HCT116 (cell line): ENCODE data around the gene AKT1. TPM values are rescaled to one million over a fixed set of nuclear protein-coding genes. Genes with fewer than 3 reads are reported as not detected.

Experiments used
- ATAC-seq: fragments of 200-7000 bp; cut with Tn5 transposase; 2 replicates; pipeline ENCODE4 v1.9.1; 2020; ENCODE audit warnings: mild to moderate bottlenecking, moderate library complexity
- BruUV-seq: library from RNA; stranded (reverse); fragments of 400-500 nt; replicated peaks from 2 replicates; lab custom pipeline; 2021; lab: Mats Ljungman, UMichigan
- CTCF ChIA-PET: fragments of 300-600 bp; sonication (Branson Sonifier 250); formaldehyde crosslinking; loops from one replicate; lab custom pipeline; 2021; ENCODE audit warnings: antibody characterized with exemption; lab: Charles Lee
- POLR2A ChIA-PET: fragments of 300-600, 350-600 bp; sonication (Branson Sonifier 250); formaldehyde crosslinking; loops from one replicate; lab custom pipeline; 2021; ENCODE audit warnings: antibody characterized with exemption; lab: Charles Lee
- RAD21 ChIA-PET, 2 experiments: fragments of 300-600 bp; sonication (Branson Sonifier 250); formaldehyde crosslinking; loops; one replicate each; lab custom pipeline; 2023; ENCODE audit warnings: low total read pairs in 2 of 2; ENCODE audit not compliant: uncharacterized antibody in 2 of 2, unreplicated experiment in 2 of 2, low non-redundant PET in 1 of 2; lab: Charles Lee
- DNase-seq: peaks from one replicate; pipeline ENCODE4 v3.0.0-alpha.2; 2010; ENCODE audit warnings: low read depth, low spot score
- H2AFZ ChIP-seq: fragments of 200-600 bp; shearing (Covaris generic), sonication (generic); 2 replicates; pipeline ENCODE4 v1.6.1; 2017; ENCODE audit warnings: low read depth, mixed run types, mixed read lengths, antibody characterized with exemption, low read length; ENCODE audit not compliant: poor library complexity, severe bottlenecking
- H3K27ac ChIP-seq: 2 replicates; pipeline ENCODE4 v1.5.1; 2012; ENCODE audit warnings: low read depth, low read length
- H3K27me3 ChIP-seq: fragments of 200-600 bp; sonication (generic); 2 replicates; pipeline ENCODE4 v1.6.1; 2016; ENCODE audit warnings: mixed run types, low read length, mixed read lengths; ENCODE audit not compliant: insufficient read depth
- H3K36me3 ChIP-seq, 2 experiments: fragments of 200-500 bp in 1 of 2; fragments of 200-600 bp in 1 of 2; sonication (Bioruptor generic) in 1 of 2; sonication (generic) in 1 of 2; 2 replicates each; pipeline versions ENCODE4 v1.5.1 to v1.6.1; 2014 to 2016; ENCODE audit warnings: low read length in 2 of 2, inconsistent platforms in 1 of 2, mixed read lengths in 1 of 2, mixed run types in 1 of 2; ENCODE audit not compliant: insufficient read depth in 2 of 2, control insufficient read depth in 1 of 2
- H3K4me1 ChIP-seq, 2 experiments: fragments of 200-600 bp in 1 of 2; sonication (generic) in 1 of 2; 2 replicates each; pipeline versions ENCODE4 v1.5.1 to v1.6.1; 2012 to 2017; ENCODE audit warnings: low read length in 2 of 2, inconsistent platforms in 1 of 2, mild to moderate bottlenecking in 1 of 2, mixed read lengths in 1 of 2, mixed run types in 1 of 2, moderate library complexity in 1 of 2; ENCODE audit not compliant: insufficient read depth in 2 of 2, control insufficient read depth in 1 of 2
- H3K4me2 ChIP-seq: fragments of 200-600 bp; sonication (generic); 2 replicates; pipeline ENCODE4 v1.6.1; 2017; ENCODE audit warnings: mixed run types, low read length, mixed read lengths
- H3K4me3 ChIP-seq, 2 experiments: fragments of 200-600 bp in 1 of 2; sonication (generic) in 1 of 2; replicated peaks in 1 of 2; 2 replicates each; pipeline ENCODE4 v1.5.1; 2011 to 2016; ENCODE audit warnings: low read length in 2 of 2, control low read depth in 1 of 2, low read depth in 1 of 2, mild to moderate bottlenecking in 1 of 2, mixed read lengths in 1 of 2, mixed run types in 1 of 2
- H3K79me2 ChIP-seq: fragments of 200-600 bp; sonication (generic); 2 replicates; pipeline ENCODE4 v1.6.1; 2017; ENCODE audit warnings: mild to moderate bottlenecking, mixed run types, low read length, moderate library complexity, mixed read lengths; ENCODE audit not compliant: insufficient read depth
- H3K9ac ChIP-seq: fragments of 200-600 bp; sonication (generic); 2 replicates; pipeline ENCODE4 v1.6.1; 2016; ENCODE audit warnings: low read length, mixed read lengths
- H3K9me2 ChIP-seq: fragments of 200-600 bp; sonication (generic), shearing (Covaris generic); 2 replicates; pipeline ENCODE4 v1.6.1; 2017; ENCODE audit warnings: mixed run types, mild to moderate bottlenecking, moderate library complexity; ENCODE audit not compliant: insufficient read depth
- H3K9me3 ChIP-seq, 2 experiments: fragments of 200-500 bp in 1 of 2; fragments of 200-600 bp in 1 of 2; sonication (Bioruptor generic) in 1 of 2; sonication (generic) in 1 of 2; 2 replicates each; pipeline ENCODE4 v1.6.1; 2014 to 2017; ENCODE audit warnings: low read length in 2 of 2, mixed read lengths in 2 of 2, inconsistent platforms in 1 of 2, low read depth in 1 of 2, mild to moderate bottlenecking in 1 of 2, mixed run types in 1 of 2, moderate library complexity in 1 of 2; ENCODE audit not compliant: control insufficient read depth in 1 of 2, insufficient read depth in 1 of 2
- H4K20me1 ChIP-seq: fragments of 200-600 bp; sonication (generic), shearing (Covaris generic); 2 replicates; pipeline ENCODE4 v1.6.1; 2017; ENCODE audit warnings: mixed run types, mild to moderate bottlenecking, moderate library complexity; ENCODE audit not compliant: insufficient read depth
- JUND ChIP-seq: IDR thresholded peaks from 2 replicates; pipeline ENCODE4 v1.6.1; 2012
- RAD21 ChIP-seq: IDR thresholded peaks from 2 replicates; pipeline ENCODE4 v1.6.1; 2012; ENCODE audit warnings: low read depth, mild to moderate bottlenecking
- SIN3A ChIP-seq: IDR thresholded peaks from 2 replicates; pipeline ENCODE4 v1.6.1; 2012; ENCODE audit warnings: low read depth
- YY1 ChIP-seq: IDR thresholded peaks from 2 replicates; pipeline ENCODE4 v1.6.1; 2011; ENCODE audit warnings: low read length, low read depth, moderate library complexity, mild to moderate bottlenecking; ENCODE audit not compliant: insufficient replicate concordance; ENCODE audit errors: extremely low read depth
- ZNF274 ChIP-seq: fragments of 200-500 bp; sonication (Bioruptor generic); IDR thresholded peaks from 2 replicates; pipeline ENCODE4 v1.6.1; 2014; ENCODE audit warnings: mild to moderate bottlenecking, low read depth, low read length, inconsistent platforms
- intact Hi-C: fragments of 100-400 bp; cut with micrococcal nuclease; formaldehyde crosslinking; loops from 2 replicates; pipeline ENCODE4 v1.10.0; 2022
- total RNA-seq: library from RNA; stranded (reverse); gene quantifications from one replicate; pipeline ENCODE4 v1.2.1, GENCODE V29; 2021; ENCODE audit not compliant: unreplicated experiment
- TF ChIP-seq, protein P1 (sequence below): IDR thresholded peaks from 2 replicates; pipeline ENCODE4 v1.6.1; 2012; ENCODE audit warnings: low read depth
- TF ChIP-seq, protein P2 (sequence below): IDR thresholded peaks from 2 replicates; pipeline ENCODE4 v1.6.1; 2011; ENCODE audit warnings: mild to moderate bottlenecking, low read length, moderate library complexity; ENCODE audit not compliant: insufficient replicate concordance; ENCODE audit errors: extremely low read depth
- TF ChIP-seq, protein P3 (sequence below): IDR thresholded peaks from 2 replicates; pipeline ENCODE4 v1.6.1; 2012

The AKT1 gene
- total RNA-seq, 1 experiment from 2014 or later = 152 TPM

DNA sequence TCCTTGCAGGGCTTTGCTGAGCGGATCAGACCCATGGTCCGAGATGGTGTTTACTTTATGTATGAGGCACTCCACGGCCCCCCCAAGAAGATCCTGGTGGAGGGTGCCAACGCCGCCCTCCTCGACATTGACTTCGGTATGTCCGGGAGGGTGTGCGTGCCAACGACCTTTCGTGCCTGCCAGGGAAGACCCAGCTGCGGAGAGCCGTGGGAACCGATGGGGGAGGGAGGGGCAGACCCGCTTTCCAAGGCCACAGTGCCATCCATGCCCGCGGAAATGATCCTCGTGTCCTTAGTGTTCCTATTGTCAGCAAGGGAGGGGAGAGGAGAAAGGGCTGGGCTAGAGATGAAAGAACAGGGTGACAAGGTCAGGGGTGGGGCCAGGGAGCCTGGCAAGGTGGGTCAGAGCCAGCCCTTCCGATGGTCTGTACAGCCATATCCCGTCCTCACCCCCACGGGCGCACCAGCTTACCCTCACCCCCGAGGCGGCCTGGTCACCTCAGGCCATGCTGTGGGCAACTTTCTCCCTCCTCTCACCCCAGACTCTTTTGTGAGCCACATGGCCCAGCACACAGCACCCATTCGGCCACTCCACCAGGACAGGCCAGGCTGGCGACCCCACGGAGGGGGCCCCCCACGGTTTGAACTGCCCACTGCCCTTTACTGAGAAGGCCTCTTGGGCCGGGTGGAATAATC lies 54.3 kb downstream of the AKT1 start:
- Histone ChIP-seq H3K9me3 (no peaks in the 10 kb centered on the region), H3K27ac (no peak overlapping the region), H2AFZ (no peak overlapping the region), H4K20me1 (no peaks in the 10 kb centered on the region), H3K27me3 (no peaks in the 10 kb centered on the region), H3K4me3 (no peak overlapping the region), H3K4me1 (no peaks in the 10 kb centered on the region), H3K79me2 (no peaks in the 10 kb centered on the region), H3K9me2 (no peaks in the 10 kb centered on the region), H3K4me2 (no peak overlapping the region), H3K36me3 (no peaks in the 10 kb centered on the region), H3K9ac (no peak overlapping the region)
- ChIA-PET CTCF (no interaction called here), RAD21 (no interaction called here), POLR2A (no interaction called here)
- intact Hi-C loops = no loop called here
- TF ChIP-seq, protein P1, sequence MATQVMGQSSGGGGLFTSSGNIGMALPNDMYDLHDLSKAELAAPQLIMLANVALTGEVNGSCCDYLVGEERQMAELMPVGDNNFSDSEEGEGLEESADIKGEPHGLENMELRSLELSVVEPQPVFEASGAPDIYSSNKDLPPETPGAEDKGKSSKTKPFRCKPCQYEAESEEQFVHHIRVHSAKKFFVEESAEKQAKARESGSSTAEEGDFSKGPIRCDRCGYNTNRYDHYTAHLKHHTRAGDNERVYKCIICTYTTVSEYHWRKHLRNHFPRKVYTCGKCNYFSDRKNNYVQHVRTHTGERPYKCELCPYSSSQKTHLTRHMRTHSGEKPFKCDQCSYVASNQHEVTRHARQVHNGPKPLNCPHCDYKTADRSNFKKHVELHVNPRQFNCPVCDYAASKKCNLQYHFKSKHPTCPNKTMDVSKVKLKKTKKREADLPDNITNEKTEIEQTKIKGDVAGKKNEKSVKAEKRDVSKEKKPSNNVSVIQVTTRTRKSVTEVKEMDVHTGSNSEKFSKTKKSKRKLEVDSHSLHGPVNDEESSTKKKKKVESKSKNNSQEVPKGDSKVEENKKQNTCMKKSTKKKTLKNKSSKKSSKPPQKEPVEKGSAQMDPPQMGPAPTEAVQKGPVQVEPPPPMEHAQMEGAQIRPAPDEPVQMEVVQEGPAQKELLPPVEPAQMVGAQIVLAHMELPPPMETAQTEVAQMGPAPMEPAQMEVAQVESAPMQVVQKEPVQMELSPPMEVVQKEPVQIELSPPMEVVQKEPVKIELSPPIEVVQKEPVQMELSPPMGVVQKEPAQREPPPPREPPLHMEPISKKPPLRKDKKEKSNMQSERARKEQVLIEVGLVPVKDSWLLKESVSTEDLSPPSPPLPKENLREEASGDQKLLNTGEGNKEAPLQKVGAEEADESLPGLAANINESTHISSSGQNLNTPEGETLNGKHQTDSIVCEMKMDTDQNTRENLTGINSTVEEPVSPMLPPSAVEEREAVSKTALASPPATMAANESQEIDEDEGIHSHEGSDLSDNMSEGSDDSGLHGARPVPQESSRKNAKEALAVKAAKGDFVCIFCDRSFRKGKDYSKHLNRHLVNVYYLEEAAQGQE = no peak
- no peak for DNase-seq
- no TSS peak for BruUV-seq
- no peak for ATAC-seq

DNA sequence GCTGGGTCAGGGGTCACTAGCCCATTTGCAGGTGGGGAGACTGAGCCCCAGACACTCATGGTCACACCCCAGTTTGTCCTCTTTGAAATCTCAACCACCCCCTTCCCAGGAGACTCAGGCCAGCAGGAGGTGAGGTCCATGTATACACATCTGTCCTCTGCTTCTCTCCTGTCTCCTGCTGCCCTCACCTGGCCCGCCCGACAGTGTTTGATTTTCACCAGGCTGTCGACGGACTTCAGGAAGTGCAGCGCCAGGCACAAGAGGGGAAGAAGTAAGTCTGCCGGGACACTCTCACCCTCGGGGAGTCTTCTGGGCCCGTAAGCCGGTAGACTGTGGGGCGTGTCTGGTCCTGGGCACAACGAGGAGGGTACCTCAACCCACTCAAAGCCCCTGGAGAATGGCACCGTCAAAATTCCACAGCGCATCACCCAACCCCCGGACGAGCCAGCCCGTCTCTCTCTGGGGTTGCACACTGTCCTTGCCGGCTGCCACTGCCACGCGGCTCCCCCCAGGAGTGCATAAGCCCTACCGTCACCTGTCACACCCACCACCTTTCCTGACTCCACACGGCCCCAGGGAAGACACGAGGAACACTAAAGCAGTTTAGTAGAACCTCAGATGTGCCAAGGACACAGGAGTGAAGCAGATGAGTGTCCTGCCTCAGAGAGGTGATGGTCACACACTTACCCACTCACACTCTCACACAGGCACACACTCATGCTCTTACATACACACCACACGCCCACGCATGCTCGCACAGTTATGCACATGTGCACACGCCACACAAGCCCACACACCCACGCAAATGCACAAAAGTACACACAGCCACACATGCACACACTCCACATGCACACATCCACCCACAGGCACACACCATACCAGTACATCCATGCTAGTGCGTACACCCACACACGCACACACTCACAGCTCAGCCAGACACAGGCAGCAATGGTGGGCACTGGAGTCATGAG lies 55.7 kb downstream of the AKT1 start:
- Histone ChIP-seq H2AFZ (no peak overlapping the region), H3K9ac (no peak overlapping the region), H3K4me2 (no peak overlapping the region), H3K9me3 (no peaks in the 10 kb centered on the region), H3K4me3 (no peak overlapping the region), H3K27me3 (no peaks in the 10 kb centered on the region), H3K36me3 (no peaks in the 10 kb centered on the region), H3K79me2 (no peaks in the 10 kb centered on the region), H3K9me2 (no peaks in the 10 kb centered on the region), H3K4me1 (no peaks in the 10 kb centered on the region)
- ChIA-PET CTCF (no interaction called here), POLR2A (no interaction called here), RAD21 (no interaction called here)
- no TSS peak for BruUV-seq
- intact Hi-C loops = no loop called here
- ATAC-seq = no peak
- TF ChIP-seq RAD21 = no peak
- no peak for TF ChIP-seq YY1
- no peak for TF ChIP-seq SIN3A
- TF ChIP-seq, protein P2, sequence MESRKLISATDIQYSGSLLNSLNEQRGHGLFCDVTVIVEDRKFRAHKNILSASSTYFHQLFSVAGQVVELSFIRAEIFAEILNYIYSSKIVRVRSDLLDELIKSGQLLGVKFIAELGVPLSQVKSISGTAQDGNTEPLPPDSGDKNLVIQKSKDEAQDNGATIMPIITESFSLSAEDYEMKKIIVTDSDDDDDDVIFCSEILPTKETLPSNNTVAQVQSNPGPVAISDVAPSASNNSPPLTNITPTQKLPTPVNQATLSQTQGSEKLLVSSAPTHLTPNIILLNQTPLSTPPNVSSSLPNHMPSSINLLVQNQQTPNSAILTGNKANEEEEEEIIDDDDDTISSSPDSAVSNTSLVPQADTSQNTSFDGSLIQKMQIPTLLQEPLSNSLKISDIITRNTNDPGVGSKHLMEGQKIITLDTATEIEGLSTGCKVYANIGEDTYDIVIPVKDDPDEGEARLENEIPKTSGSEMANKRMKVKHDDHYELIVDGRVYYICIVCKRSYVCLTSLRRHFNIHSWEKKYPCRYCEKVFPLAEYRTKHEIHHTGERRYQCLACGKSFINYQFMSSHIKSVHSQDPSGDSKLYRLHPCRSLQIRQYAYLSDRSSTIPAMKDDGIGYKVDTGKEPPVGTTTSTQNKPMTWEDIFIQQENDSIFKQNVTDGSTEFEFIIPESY = no peak
- TF ChIP-seq JUND = no peak
- no peak for TF ChIP-seq ZNF274
- TF ChIP-seq, protein P3, sequence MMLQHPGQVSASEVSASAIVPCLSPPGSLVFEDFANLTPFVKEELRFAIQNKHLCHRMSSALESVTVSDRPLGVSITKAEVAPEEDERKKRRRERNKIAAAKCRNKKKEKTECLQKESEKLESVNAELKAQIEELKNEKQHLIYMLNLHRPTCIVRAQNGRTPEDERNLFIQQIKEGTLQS = no peak
- TF ChIP-seq, all 23 proteins: peak for 0
- H4K20me1 ChIP-seq = no peaks in the 10 kb centered on the region
- DNase-seq = no peak
- no peak overlapping the region for H3K27ac ChIP-seq
